Gastrocnemius medialis (tissue), 4 donors: ENCODE data around the gene SLC38A7. TPM values are rescaled to one million over a fixed set of nuclear protein-coding genes. Genes with fewer than 3 reads are reported as not detected.

ENCODE experiments used
- ATAC-seq, 2 donors: fragments of 150-250 bp; one replicate each; pipeline ENCODE4 v1.9.1; 2016
- DNase-seq, 2 donors: peaks; one replicate each; pipeline ENCODE4 v3.0.0-alpha.2; 2019
- H3K27ac ChIP-seq, 4 donors: fragments of 200-600 bp; sonication (generic); 1 replicate in 1 of 4; 2 replicates in 3 of 4; pipeline ENCODE4 v1.5.1; 2016 to 2018; ENCODE audit warnings: mild to moderate bottlenecking in 2 of 4, moderate library complexity in 1 of 4
- H3K27me3 ChIP-seq, 3 donors: fragments of 200-600 bp; sonication (generic) in 2 of 3; 1 replicate in 1 of 3; 2 replicates in 2 of 3; pipeline versions ENCODE4 v1.5.1 to v1.6.0; 2016 to 2019; ENCODE audit warnings: mild to moderate bottlenecking in 1 of 3, moderate library complexity in 1 of 3
- H3K36me3 ChIP-seq, 2 donors: fragments of 200-600 bp; sonication (generic) in 1 of 2; one replicate each; pipeline ENCODE4 v1.5.1; 2017 to 2018
- H3K4me1 ChIP-seq, 2 donors: fragments of 200-600 bp; sonication (generic) in 1 of 2; one replicate each; pipeline ENCODE4 v1.5.1; 2016 to 2017; ENCODE audit warnings: mild to moderate bottlenecking in 2 of 2
- H3K4me3 ChIP-seq, 4 donors: fragments of 200-600 bp; sonication (generic) in 3 of 4; 1 replicate in 1 of 4; 2 replicates in 3 of 4; pipeline ENCODE4 v1.5.1; 2016 to 2019; ENCODE audit warnings: mild to moderate bottlenecking in 2 of 4
- H3K9me3 ChIP-seq, 3 donors: fragments of 200-600 bp; sonication (generic) in 2 of 3; 1 replicate in 1 of 3; 2 replicates in 2 of 3; pipeline ENCODE4 v1.5.1; 2016 to 2019
- CTCF ChIP-seq, 5 experiments: fragments of 450-650 bp in 3 of 5; fragments of 200-600 bp in 2 of 5; sonication (generic) in 2 of 5; IDR thresholded peaks in 4 of 5; conservative IDR thresholded peaks in 1 of 5; 1 replicate in 4 of 5; 2 replicates in 1 of 5; pipeline ENCODE4 v1.5.1; 2016 to 2019; ENCODE audit warnings: antibody characterized with exemption in 5 of 5, mild to moderate bottlenecking in 3 of 5, moderate library complexity in 3 of 5
- POLR2A ChIP-seq, 2 donors: fragments of 450-650 bp; IDR thresholded peaks; one replicate each; pipeline ENCODE4 v1.6.1; 2017; ENCODE audit warnings: antibody characterized with exemption in 2 of 2, mild to moderate bottlenecking in 2 of 2, moderate library complexity in 2 of 2
- in situ Hi-C, 4 donors: fragments of 200-750 bp; cut with MboI; loops; one replicate each; pipeline versions ENCODE4 v1.15.0 to v1.8.0; 2017; ENCODE audit warnings: low sequenced_read_pairs in 4 of 4
- intact Hi-C: fragments of 100-400 bp; cut with DNase I; formaldehyde crosslinking; loops from one replicate; pipeline ENCODE4 v1.15.1; 2023; ENCODE audit warnings: low total_unique reads
- total RNA-seq, 4 donors: library from RNA; depleted of rRNA; stranded (reverse); fragments of >200 nt; gene quantifications; one replicate each; pipeline versions ENCODE4 v1.1.0 to v1.2.3, GENCODE V29; 2016

Gene SLC38A7
- total RNA-seq, 4 donors from 2014 or later, result 6.8 to 12.2 (median 9.1) TPM

GRCh38 chr16:58684001-58684353 is 593 bp downstream of the SLC38A7 start:
- in situ Hi-C loops, result loop anchor here in 1 of 4 donors (10.0 kb wide), 1 partner anchor 71 kb away; no protein-coding TSS in a partner anchor
- ATAC-seq, result peak; percentile 29 to 37
- Histone ChIP-seq H3K4me3 (peak overlapping the region; percentile 80 to 98 (median 92)), H3K4me1 (peaks cover 15 to 20% of the 10 kb centered on the region in 2 donors), H3K27ac (peak overlapping the region; percentile 76 to 93 (median 90)), H3K36me3 (peaks cover 0 to 14% of the 10 kb centered on the region in 2 donors), H3K27me3 (no peaks in the 10 kb centered on the region), H3K9me3 (no peaks in the 10 kb centered on the region)
- intact Hi-C loops, result loop anchor here (1.0 to 2.0 kb wide), 3 partner anchors 51 to 292 kb away; partner anchors contain the start of genes GINS3 and GOT2
- no peak for TF ChIP-seq CTCF (IDR thresholded peaks at IDR 0.05 in 4 of 5, conservative IDR thresholded peaks at IDR 0.05 in 1 of 5)
- TF ChIP-seq POLR2A (IDR thresholded peaks at IDR 0.05), result no peak
- no peak for DNase-seq

GRCh38 chr16:58679763-58680162 is 4.8 kb downstream of the SLC38A7 start:
- no peak for DNase-seq
- ATAC-seq, result no peak
- in situ Hi-C loops (loop anchor here in 1 of 4 donors (10.0 kb wide), 1 partner anchor 75 kb away; no protein-coding TSS in a partner anchor), intact Hi-C loops (loop anchor here (1.0 kb wide), 1 partner anchor 77 kb away; no protein-coding TSS in a partner anchor)
- no peak for TF ChIP-seq CTCF (IDR thresholded peaks at IDR 0.05 in 4 of 5, conservative IDR thresholded peaks at IDR 0.05 in 1 of 5)
- Histone ChIP-seq H3K36me3 (peaks cover 0 to 35% of the 10 kb centered on the region in 2 donors), H3K9me3 (no peaks in the 10 kb centered on the region), H3K4me3 (no peak overlapping the region), H3K27me3 (no peaks in the 10 kb centered on the region), H3K27ac (no peak overlapping the region), H3K4me1 (peaks cover 15 to 16% of the 10 kb centered on the region in 2 donors)

GRCh38 chr16:58678716-58679115 is 5.9 kb downstream of the SLC38A7 start:
- in situ Hi-C loops, result no loop called here
- Histone ChIP-seq H3K36me3 (peaks cover 0 to 35% of the 10 kb centered on the region in 2 donors), H3K4me3 (no peak overlapping the region), H3K4me1 (peaks cover 10% of the 10 kb centered on the region in 2 donors), H3K27ac (no peak overlapping the region), H3K27me3 (no peaks in the 10 kb centered on the region), H3K9me3 (no peaks in the 10 kb centered on the region)
- ATAC-seq (peak in 1 of 2 donors; percentile 18), DNase-seq (peak in 1 of 2 donors; percentile 31)
- intact Hi-C loops, result loop anchor here (1.0 kb wide), 1 partner anchor 78 kb away; no protein-coding TSS in a partner anchor
- TF ChIP-seq CTCF (IDR thresholded peaks at IDR 0.05 in 4 of 5, conservative IDR thresholded peaks at IDR 0.05 in 1 of 5) (peak in 4 of 5 experiments; percentile 16 to 37 (median 29)), POLR2A (IDR thresholded peaks at IDR 0.05) (no peak)

GRCh38 chr16:58678269-58678668 is 6.3 kb downstream of the SLC38A7 start:
- in situ Hi-C loops (no loop called here), intact Hi-C loops (no loop called here)
- Histone ChIP-seq H3K27ac (no peak overlapping the region), H3K27me3 (no peaks in the 10 kb centered on the region), H3K4me3 (no peak overlapping the region), H3K36me3 (peaks cover 0 to 35% of the 10 kb centered on the region in 2 donors), H3K4me1 (peaks cover 6% of the 10 kb centered on the region in 2 donors), H3K9me3 (no peaks in the 10 kb centered on the region)
- TF ChIP-seq POLR2A (IDR thresholded peaks at IDR 0.05) (no peak), CTCF (IDR thresholded peaks at IDR 0.05 in 4 of 5, conservative IDR thresholded peaks at IDR 0.05 in 1 of 5) (no peak)
- no peak for DNase-seq
- no peak for ATAC-seq
